ENCODE measurements around the gene MAP3K7. TPM values are rescaled to one million over a fixed set of nuclear protein-coding genes. Genes with fewer than 3 reads are reported as not detected.

Gene MAP3K7
- total RNA-seq, 1 donor from 2014 or later = 22.0 TPM

- ATAC-seq = no peak
- Histone ChIP-seq H3K9me3 (no peaks in the 10 kb centered on the region), H3K27me3 (ENCODE audit: low read depth) (no peaks in the 10 kb centered on the region), H3K4me1 (peaks cover 5% of the 10 kb centered on the region), H3K36me3 (no peaks in the 10 kb centered on the region), H3K4me3 (no peak overlapping the region), H3K27ac (no peak overlapping the region)
- intact Hi-C loops (cut with DNase I) = no loop called here
- DNase-seq = no peak
- TF ChIP-seq, protein P1, sequence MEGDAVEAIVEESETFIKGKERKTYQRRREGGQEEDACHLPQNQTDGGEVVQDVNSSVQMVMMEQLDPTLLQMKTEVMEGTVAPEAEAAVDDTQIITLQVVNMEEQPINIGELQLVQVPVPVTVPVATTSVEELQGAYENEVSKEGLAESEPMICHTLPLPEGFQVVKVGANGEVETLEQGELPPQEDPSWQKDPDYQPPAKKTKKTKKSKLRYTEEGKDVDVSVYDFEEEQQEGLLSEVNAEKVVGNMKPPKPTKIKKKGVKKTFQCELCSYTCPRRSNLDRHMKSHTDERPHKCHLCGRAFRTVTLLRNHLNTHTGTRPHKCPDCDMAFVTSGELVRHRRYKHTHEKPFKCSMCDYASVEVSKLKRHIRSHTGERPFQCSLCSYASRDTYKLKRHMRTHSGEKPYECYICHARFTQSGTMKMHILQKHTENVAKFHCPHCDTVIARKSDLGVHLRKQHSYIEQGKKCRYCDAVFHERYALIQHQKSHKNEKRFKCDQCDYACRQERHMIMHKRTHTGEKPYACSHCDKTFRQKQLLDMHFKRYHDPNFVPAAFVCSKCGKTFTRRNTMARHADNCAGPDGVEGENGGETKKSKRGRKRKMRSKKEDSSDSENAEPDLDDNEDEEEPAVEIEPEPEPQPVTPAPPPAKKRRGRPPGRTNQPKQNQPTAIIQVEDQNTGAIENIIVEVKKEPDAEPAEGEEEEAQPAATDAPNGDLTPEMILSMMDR (IDR thresholded peaks at IDR 0.05) = no peak
Measured at GRCh38 chr6:90464507-90464906, 122.4 kb downstream of the MAP3K7 start.

DNA sequence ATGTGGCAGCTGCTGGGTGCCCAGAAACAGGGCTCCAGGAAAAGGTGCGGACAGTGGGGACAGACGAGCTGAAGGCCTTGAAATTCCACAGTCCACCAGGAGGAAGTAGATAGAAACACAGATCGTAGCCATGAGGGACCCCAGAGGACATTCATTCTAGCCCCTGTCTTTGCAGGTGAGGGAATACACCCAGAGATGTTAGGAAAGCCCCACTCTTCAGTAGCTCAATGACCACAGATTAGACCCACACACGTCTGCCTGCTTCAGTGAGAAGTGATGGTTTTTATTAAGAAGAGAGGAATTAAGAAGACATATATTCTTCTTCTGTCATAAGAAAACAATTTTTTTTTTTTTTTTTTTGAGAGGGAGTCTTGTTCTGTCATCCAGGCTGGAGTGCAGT lies 123.0 kb downstream of the MAP3K7 start:
- Histone ChIP-seq H3K4me1 (no peaks in the 10 kb centered on the region), H3K27ac (no peak overlapping the region), H3K9me3 (no peaks in the 10 kb centered on the region), H3K36me3 (no peaks in the 10 kb centered on the region), H3K4me3 (no peak overlapping the region), H3K27me3 (ENCODE audit: low read depth) (no peaks in the 10 kb centered on the region)
- intact Hi-C loops (cut with DNase I) = no loop called here
- ATAC-seq (no peak), DNase-seq (no peak)
- TF ChIP-seq, protein P1 (IDR thresholded peaks at IDR 0.05) = no peak
